Neural cell (in vitro differentiated cells): ENCODE data around the gene VPS50. TPM values are rescaled to one million over a fixed set of nuclear protein-coding genes. Genes with fewer than 3 reads are reported as not detected.

ENCODE experiments used
- H2AFZ ChIP-seq: fragments of 200-600, 300-800 bp; sonication (generic), shearing (Covaris generic); 2 replicates; pipeline ENCODE4 v1.6.0; 2014; ENCODE audit warnings: low read depth, mild to moderate bottlenecking, antibody characterized with exemption, low read length, moderate library complexity
- H3F3A ChIP-seq: fragments of 200-600 bp; shearing (Covaris generic); 2 replicates; pipeline ENCODE4 v1.6.1; 2016; ENCODE audit warnings: mild to moderate bottlenecking, moderate library complexity, mixed read lengths, antibody characterized with exemption, low read length; ENCODE audit not compliant: insufficient read depth, poor library complexity, severe bottlenecking
- H3K27ac ChIP-seq: fragments of 200-600, 300-800 bp; sonication (generic), shearing (Covaris generic); 2 replicates; pipeline ENCODE4 v1.5.1; 2014; ENCODE audit warnings: mild to moderate bottlenecking, low read length, moderate library complexity
- H3K27me3 ChIP-seq: fragments of 300-800, 200-600 bp; sonication (generic), shearing (Covaris generic); 2 replicates; pipeline ENCODE4 v1.6.0; 2014; ENCODE audit warnings: mild to moderate bottlenecking, low read depth, low read length, moderate library complexity; ENCODE audit not compliant: insufficient read depth
- H3K36me3 ChIP-seq: fragments of 300-800, 200-600 bp; sonication (generic), shearing (Covaris generic); 2 replicates; pipeline ENCODE4 v1.5.1; 2014; ENCODE audit warnings: mild to moderate bottlenecking, antibody characterized with exemption, low read length, moderate library complexity; ENCODE audit not compliant: insufficient read depth
- H3K4me2 ChIP-seq: fragments of 300-800, 200-600 bp; sonication (generic), shearing (Covaris generic); 2 replicates; pipeline ENCODE4 v1.6.0; 2014; ENCODE audit warnings: mild to moderate bottlenecking, low read length
- H3K4me3 ChIP-seq: fragments of 300-800, 200-600 bp; sonication (generic), shearing (Covaris generic); 2 replicates; pipeline ENCODE4 v1.5.1; 2014; ENCODE audit warnings: mild to moderate bottlenecking, low read length, moderate library complexity
- H3K79me2 ChIP-seq: fragments of 200-600 bp; shearing (Covaris generic); replicated peaks from 2 replicates; pipeline ENCODE4 v1.6.0; 2014; ENCODE audit warnings: mild to moderate bottlenecking, low read length, moderate library complexity; ENCODE audit not compliant: insufficient read depth
- H3K9ac ChIP-seq: fragments of 300-800, 200-600 bp; sonication (generic), shearing (Covaris generic); 2 replicates; pipeline ENCODE4 v1.6.1; 2016; ENCODE audit warnings: mild to moderate bottlenecking, low read length, mixed read lengths
- H3K9me2 ChIP-seq: fragments of 200-600 bp; shearing (Covaris generic); 2 replicates; pipeline ENCODE4 v1.6.1; 2016; ENCODE audit warnings: mild to moderate bottlenecking, low read length, mixed read lengths; ENCODE audit not compliant: insufficient read depth
- H3K9me3 ChIP-seq: fragments of 200-600, 300-800 bp; sonication (generic), shearing (Covaris generic); 2 replicates; pipeline ENCODE4 v1.6.1; 2016; ENCODE audit warnings: mild to moderate bottlenecking, mixed run types, low read length, moderate library complexity, mixed read lengths
- H4K20me1 ChIP-seq: fragments of 200-600 bp; shearing (Covaris generic); 2 replicates; pipeline ENCODE4 v1.6.1; 2016; ENCODE audit warnings: mild to moderate bottlenecking, mixed run types; ENCODE audit not compliant: insufficient read depth
- CTCF ChIP-seq: fragments of 450-650 bp; IDR thresholded peaks from 2 replicates; pipeline ENCODE4 v1.5.1; 2014; ENCODE audit warnings: antibody characterized with exemption, mild to moderate bottlenecking, moderate library complexity; ENCODE audit not compliant: poor library complexity, severe bottlenecking
- EP300 ChIP-seq: fragments of 450-650 bp; conservative IDR thresholded peaks from 2 replicates; pipeline ENCODE4 v1.6.1; 2014; ENCODE audit warnings: antibody characterized with exemption, mild to moderate bottlenecking, moderate library complexity; ENCODE audit not compliant: poor library complexity, severe bottlenecking
- EZH2 ChIP-seq: fragments of 200-600, 300-800 bp; shearing (Covaris generic), sonication (generic); IDR thresholded peaks from 2 replicates; pipeline ENCODE4 v1.6.1; 2014; ENCODE audit warnings: antibody characterized with exemption, low read length, borderline replicate concordance, mild to moderate bottlenecking; ENCODE audit not compliant: insufficient read depth, poor library complexity, severe bottlenecking
- MXI1 ChIP-seq: fragments of 450-650 bp; conservative IDR thresholded peaks from 2 replicates; pipeline ENCODE4 v1.6.1; 2014; ENCODE audit warnings: antibody characterized with exemption, mild to moderate bottlenecking; ENCODE audit not compliant: poor library complexity, severe bottlenecking
- POLR2AphosphoS5 ChIP-seq: IDR thresholded peaks from 2 replicates; pipeline ENCODE4 v1.6.1; 2012
- RAD21 ChIP-seq: fragments of 450-650 bp; conservative IDR thresholded peaks from 2 replicates; pipeline ENCODE4 v1.6.1; 2014; ENCODE audit warnings: antibody characterized with exemption, mild to moderate bottlenecking, moderate library complexity
- REST ChIP-seq: IDR thresholded peaks from 2 replicates; pipeline ENCODE4 v1.6.1; 2012; ENCODE audit warnings: borderline replicate concordance
- SMC3 ChIP-seq: fragments of 450-650 bp; conservative IDR thresholded peaks from 2 replicates; pipeline ENCODE4 v1.6.1; 2014; ENCODE audit warnings: antibody characterized with exemption, mild to moderate bottlenecking, moderate library complexity; ENCODE audit not compliant: poor library complexity
- TAF1 ChIP-seq: IDR thresholded peaks from 2 replicates; pipeline ENCODE4 v1.6.1; 2012; ENCODE audit warnings: low read depth
- polyA plus RNA-seq: library from polyadenylated mRNA; depleted of rRNA; stranded (reverse); fragments of >200 nt; gene quantifications from 2 replicates; pipeline ENCODE4 v1.2.3, GENCODE V29; 2014

Gene VPS50
- polyA plus RNA-seq, 1 donor from 2014 or later, result 58.2 TPM

GRCh38 chr7:93364806-93365205, 132.6 kb downstream of the VPS50 start:
- H3K79me2 ChIP-seq, result no peaks in the 10 kb centered on the region
- H3K27me3 ChIP-seq, result no peaks in the 10 kb centered on the region
- H3K4me2 ChIP-seq, result no peak overlapping the region
- no peaks in the 10 kb centered on the region for H4K20me1 ChIP-seq
- no peak overlapping the region for H3K4me3 ChIP-seq
- H3K9ac ChIP-seq, result no peak overlapping the region
- no peak overlapping the region for H3K27ac ChIP-seq
- no peaks in the 10 kb centered on the region for H3K9me2 ChIP-seq
- no peaks in the 10 kb centered on the region for H3K9me3 ChIP-seq
- TF ChIP-seq EZH2 (no peak), MXI1 (no peak), POLR2AphosphoS5 (no peak), EP300 (no peak), RAD21 (no peak), TAF1 (no peak), CTCF (no peak), SMC3 (no peak), REST (no peak)
- no peaks in the 10 kb centered on the region for H3K36me3 ChIP-seq
- H3F3A ChIP-seq, result no peaks in the 10 kb centered on the region
- H2AFZ ChIP-seq, result no peak overlapping the region

GRCh38 chr7:93365341-93365740, 133.2 kb downstream of the VPS50 start:
- TF ChIP-seq RAD21 (no peak), EP300 (no peak), POLR2AphosphoS5 (no peak), REST (no peak), SMC3 (no peak)
- Histone ChIP-seq H2AFZ (no peak overlapping the region), H3F3A (no peaks in the 10 kb centered on the region), H3K79me2 (no peaks in the 10 kb centered on the region), H3K27me3 (no peaks in the 10 kb centered on the region), H3K4me2 (no peak overlapping the region), H4K20me1 (no peaks in the 10 kb centered on the region), H3K9me2 (no peaks in the 10 kb centered on the region), H3K36me3 (no peaks in the 10 kb centered on the region), H3K27ac (no peak overlapping the region), H3K9me3 (no peaks in the 10 kb centered on the region), H3K9ac (no peak overlapping the region), H3K4me3 (no peak overlapping the region)
